IPS DF 19.7 (cell line): ENCODE data around the gene PXDN.
"Not testable (repeated sequence)": the region's sequence is repeated elsewhere in the genome, so short reads cannot be mapped to it uniquely, and the experiment has no call there.

Source experiments
- DNase-seq: peaks from one replicate; pipeline ENCODE4 v3.0.0-alpha.2; 2013; ENCODE audit warnings: low read depth, low spot score

Gene PXDN

DNA sequence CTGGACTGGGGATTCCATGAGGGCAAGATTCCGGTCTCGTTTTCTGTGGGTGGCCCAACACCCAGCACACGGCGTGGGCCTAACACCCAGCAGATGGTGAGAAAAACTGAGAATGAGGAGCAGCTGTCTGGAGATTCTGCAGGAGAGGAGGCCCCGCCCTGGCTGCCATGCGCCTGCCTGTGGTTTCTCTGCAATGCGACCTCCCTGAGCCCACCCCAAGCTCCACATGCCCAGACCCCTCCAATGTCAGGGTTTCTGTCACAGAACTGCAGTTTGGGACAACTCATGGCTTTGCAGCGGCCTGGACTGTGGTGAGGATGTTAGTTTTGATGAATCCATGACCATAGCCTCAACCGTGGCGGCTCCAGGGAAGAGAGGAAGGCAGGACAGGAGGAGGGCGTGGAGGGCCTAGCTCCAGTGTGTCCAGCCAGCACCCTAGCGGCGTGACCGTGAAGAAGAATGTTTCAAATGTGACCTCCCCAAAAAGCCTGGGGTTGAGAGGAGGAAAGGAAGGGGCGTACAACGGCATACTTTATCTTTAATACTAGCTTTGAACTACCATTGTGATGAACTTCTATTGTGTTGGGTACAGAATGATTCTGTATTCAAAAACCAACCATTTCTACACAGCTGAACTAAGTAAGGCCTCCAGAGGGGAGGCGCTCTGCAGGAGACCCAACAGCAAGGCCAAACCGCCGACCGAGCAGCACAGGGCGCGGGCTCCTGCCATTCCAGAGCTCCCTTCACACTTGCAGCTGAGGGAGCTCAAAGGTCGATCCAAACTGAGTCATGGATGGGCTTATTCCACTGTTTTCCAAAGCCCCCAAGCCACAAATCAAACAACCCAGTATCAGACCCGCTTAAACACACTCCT, 3.4 kb downstream of the PXDN start:
- DNase-seq, result no peak

DNA sequence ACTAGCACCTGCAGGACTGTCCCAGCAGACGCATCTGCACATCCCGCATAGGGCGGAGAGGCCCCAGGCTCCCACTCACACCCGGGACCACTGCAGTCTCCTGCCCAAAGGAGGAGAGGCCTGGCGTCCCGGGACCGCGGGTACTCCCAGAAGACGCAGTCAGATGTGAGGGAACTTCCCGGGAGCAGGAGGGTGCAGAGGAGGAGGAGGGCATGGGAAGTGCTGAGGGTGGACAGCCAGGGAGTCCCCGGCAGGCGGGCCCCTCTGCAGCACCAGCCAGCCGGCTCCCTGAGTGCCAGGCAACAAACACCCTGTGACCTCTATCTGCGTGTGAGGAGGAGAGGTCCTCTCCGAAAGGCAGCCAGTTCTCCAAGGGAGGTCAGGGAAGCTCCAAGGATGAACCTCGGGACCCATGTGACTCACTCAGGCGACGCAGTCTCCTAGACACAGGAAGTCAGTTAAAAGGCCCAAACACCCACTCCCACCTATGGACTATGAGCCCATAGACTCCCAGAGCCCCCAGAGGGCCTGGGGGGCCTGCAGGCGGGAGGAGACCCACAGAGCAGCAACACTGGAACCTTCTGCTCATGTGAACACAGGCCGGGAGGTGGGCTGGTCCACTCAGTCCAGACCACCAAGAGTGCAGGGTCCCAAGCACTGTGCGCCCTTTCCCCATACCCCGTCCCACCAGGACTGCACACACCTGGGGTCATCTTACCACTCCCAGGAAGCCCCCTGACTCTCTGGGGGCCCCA, 4.2 kb downstream of the PXDN start:
- DNase-seq, result no peak

GRCh38 chr2:1739322-1739957, 4.9 kb downstream of the PXDN start:
- DNase-seq, result no peak

GRCh38 chr2:1738646-1739302, 5.5 kb downstream of the PXDN start:
- no peak for DNase-seq

GRCh38 chr2:1738163-1738562, 6.2 kb downstream of the PXDN start:
- no peak for DNase-seq

DNA sequence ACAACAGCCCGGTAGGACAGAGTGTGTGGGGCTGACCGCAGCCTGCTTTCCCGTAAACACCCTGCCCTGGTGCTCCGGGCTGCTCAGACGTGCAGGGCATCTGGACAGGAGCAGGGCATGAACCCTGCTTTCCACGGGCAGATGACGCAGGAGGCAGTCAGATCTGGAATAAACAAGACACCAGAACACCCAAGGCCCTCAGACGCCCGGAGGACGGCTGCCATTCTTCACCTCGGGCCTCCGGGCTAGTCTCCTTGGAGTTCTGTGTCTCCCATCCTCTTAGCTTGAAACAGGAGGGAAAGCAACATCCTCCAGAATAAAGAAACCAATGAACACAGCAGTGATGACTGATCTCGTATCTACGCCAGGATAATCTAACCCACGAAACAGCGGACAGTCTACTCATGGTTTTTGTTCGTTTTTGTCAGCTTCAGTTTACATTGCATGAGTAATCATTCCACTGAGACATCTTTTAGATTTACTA, 7.3 kb downstream of the PXDN start:
- no peak for DNase-seq

GRCh38 chr2:1736045-1736444, 8.3 kb downstream of the PXDN start:
- DNase-seq, result no peak

DNA sequence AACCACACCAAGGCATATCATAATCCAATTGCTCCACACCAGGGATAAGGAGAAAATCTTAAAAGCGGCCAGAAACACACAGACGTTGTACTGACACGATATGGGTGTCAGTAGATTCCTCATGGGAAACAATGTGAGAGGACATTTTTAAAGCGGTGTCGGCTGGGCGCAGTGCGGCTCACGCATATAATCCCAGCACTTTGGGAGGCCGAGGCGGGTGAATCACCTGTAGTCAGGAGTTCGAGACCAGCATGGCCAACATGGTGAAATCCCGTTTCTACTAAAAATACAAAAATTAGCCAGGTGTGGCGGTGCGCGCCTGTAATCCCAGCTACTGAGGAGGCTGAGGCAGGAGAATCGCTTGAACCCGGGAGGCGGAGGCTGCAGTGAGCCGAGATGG, 11.0 kb downstream of the PXDN start:
- not testable (repeated sequence) for DNase-seq

DNA sequence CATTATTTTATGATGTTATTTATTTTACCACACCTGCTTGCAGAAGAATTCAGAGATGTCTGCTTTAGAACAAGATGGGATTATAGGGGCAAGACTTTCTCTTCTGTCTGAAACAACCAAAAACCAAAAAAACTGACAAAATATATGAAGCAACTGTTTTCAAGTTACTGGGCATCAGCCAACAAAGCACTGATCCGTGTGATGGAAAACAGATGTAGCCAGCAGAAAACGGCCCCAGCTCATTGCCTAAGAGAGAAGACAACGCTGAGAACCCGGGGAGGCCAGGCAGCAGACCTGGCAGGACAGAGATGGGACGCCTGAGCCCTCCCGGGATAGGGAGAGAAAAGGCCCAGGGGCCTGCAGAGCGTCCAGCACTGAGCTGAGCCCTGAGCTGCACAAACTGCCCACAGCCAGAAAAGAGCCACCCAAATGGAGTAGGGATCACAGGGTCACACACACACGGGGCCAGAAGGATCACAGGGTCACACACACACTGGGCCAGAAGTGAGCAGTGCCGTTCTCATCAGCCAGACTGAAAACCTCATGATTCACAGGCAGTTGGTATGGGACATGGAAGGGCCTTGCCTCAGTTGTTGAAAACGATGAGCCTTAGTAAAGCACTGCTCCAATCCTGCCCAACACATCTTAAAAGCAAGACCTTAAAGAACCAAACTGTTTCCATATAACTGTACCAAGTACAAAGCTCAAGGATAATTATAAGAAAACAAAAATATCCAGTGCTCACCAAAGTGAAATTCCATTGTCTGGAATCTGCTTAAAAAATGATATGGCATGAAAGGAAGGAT, 12.1 kb downstream of the PXDN start:
- DNase-seq, result no peak

GRCh38 chr2:1731447-1731962, 12.8 kb downstream of the PXDN start:
- no peak for DNase-seq

DNA sequence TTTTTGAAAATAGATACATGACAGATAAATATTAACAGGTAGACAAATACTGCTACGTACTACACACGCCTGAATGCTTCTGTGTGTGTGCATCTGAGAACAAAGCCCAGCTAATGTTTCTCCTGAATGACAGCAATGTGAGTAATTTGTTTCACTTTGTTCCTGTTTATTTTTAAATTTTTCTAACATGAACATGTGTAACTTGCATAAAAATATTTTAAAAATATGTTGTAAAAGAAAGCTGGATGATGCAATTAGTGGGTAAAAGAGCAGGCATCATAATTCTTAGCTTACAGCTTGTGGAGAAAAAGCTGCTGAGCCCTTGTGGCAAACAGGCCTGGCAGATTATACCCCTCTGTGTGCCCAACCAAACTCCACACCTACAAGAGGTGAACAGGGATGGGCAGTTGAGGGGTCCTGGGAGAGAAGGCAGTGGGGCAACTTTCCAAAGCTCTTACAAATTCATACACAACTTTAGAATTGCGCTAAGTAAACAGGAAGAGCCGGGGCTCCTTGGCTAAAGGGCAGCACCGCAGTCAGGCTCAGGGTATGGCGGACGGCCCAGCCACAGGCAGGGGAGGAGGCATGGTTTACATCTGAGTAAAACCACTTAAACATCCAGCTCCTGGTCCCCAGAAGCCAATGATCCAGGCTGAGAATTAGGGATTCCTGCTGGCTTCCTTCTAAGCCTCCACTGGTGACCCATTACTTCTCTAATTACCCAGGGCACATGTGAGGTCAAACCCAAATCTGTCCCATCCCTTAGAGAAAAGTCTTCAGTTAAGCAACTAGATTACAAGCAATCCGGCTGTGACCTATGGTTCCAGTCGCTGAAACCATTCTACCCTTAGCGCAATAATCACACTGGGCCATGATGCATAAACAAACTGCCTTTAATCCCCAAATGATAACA, 14.0 kb downstream of the PXDN start:
- DNase-seq, result no peak

DNA sequence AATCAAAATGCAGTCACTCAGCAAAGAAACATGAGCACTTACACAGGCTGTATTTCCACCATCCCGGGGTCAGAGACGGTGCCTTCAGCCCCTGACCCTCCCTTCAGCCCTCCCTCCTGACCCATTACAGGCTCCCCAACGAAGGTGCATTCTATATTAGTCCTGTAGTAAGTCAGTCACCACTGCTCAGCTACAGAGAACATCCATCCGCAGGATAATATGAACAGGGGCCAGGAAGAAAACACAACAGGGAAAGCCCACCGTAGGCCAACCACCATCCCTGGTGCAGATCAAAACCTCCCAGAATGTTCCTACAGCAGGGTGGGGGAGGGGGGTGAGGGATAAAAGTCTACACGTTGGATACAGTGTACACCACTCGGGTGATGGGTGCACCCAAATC, 15.1 kb downstream of the PXDN start:
- no peak for DNase-seq

DNA sequence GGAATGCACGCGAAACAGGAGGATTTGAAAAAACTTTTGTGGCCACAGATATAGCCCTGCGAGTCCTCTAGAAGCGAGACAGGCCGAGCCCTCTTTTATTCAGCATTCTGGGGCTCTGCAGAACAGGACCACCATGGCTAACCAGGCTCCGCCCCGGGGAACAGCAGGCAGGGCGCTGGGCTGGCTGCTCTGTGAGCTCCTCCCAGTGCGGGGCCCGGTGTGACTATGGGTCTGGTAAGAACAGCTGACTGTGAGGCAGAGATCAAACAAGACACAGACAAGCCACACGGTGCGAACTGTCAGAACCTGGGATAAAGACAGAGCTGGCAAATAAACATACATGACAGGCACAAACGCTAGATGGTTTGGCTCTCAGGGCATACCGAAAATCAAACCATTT, 15.5 kb downstream of the PXDN start:
- DNase-seq, result no peak

GRCh38 chr2:1727796-1728474, 16.4 kb downstream of the PXDN start:
- no peak for DNase-seq

DNA sequence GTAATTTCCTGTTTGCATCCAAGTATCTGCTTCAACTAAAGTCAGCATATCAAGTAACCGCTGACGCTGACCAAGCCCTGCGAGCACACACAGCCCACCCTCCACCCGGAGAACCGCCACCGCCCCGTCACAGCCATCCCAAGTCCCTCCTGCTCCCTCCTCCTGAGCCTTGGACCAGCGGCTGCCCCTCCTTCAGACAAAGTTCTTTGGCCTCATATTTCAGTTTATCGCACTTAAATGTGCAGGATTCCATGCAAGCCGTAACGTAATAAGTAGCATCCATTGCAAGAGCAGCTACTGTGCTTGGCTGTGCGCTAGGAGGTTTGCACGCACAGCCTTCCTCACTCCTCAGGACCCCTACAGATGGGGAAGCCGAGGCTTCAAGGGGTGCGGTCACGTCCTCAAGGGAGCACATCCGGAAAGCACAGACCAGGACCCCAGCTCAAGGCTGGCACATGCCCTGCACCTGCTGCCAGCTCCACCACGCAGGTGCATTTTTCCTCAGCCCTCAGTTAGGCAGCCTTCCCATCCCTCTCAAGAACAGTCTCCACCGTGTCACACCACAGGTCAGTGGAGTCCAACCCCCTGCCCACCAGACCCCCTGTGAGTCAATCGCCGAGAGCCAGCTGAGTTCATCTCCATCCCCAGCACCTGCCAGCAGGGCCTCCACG, 17.1 kb downstream of the PXDN start:
- DNase-seq, result no peak

GRCh38 chr2:1726558-1726957, 17.8 kb downstream of the PXDN start:
- DNase-seq, result no peak

- not testable (repeated sequence) for DNase-seq
Observed at GRCh38 chr2:1724351-1724750, 20.0 kb downstream of the PXDN start.

- no peak for DNase-seq
Observed at GRCh38 chr2:1723397-1724042, 20.8 kb downstream of the PXDN start.
